Type B pancreatic cell (in vitro differentiated cells): ENCODE measurements around the gene FRMD6. TPM values are rescaled to one million over a fixed set of nuclear protein-coding genes. Genes with fewer than 3 reads are reported as not detected.

Experiments
- DNase-seq: peaks from one replicate; pipeline ENCODE4 v3.0.0; 2021; ENCODE audit warnings: mixed read lengths; ENCODE audit not compliant: unreplicated experiment; ENCODE audit errors: extremely low spot score
- H3K27ac Mint-ChIP-seq: 2 replicates; pipeline ENCODE4 v1.8.0; 2021; ENCODE audit warnings: mild to moderate bottlenecking, mixed read lengths
- H3K27me3 Mint-ChIP-seq: 2 replicates; pipeline ENCODE4 v1.8.0; 2021; ENCODE audit warnings: mixed read lengths
- H3K36me3 Mint-ChIP-seq: 2 replicates; pipeline ENCODE4 v1.8.0; 2021; ENCODE audit warnings: mixed read lengths
- H3K4me1 Mint-ChIP-seq: one replicate; pipeline ENCODE4 v1.8.0; 2021; ENCODE audit warnings: mixed read lengths; ENCODE audit not compliant: unreplicated experiment
- H3K4me3 Mint-ChIP-seq: 2 replicates; pipeline ENCODE4 v1.8.0; 2021; ENCODE audit warnings: mild to moderate bottlenecking, mixed read lengths
- H3K9me3 Mint-ChIP-seq: 2 replicates; pipeline ENCODE4 v1.8.0; 2021; ENCODE audit warnings: mixed read lengths
- total RNA-seq: library from RNA; stranded (reverse); gene quantifications from 2 replicates; pipeline ENCODE4 v1.2.1, GENCODE V29; 2021; ENCODE audit warnings: low replicate concordance
- TF ChIP-seq, protein P1 (sequence below): fragments of 200-600 bp; sonication (generic); conservative IDR thresholded peaks from 2 replicates; pipeline ENCODE4 v1.5.0; 2021; ENCODE audit warnings: antibody characterized with exemption, mild to moderate bottlenecking

FRMD6 gene
- total RNA-seq, 1 donor from 2014 or later = 71.3 TPM

- no peak for DNase-seq
- H3K4me3 Mint-ChIP-seq = no peak overlapping the region
- H3K27me3 Mint-ChIP-seq = no peaks in the 10 kb centered on the region
- no peaks in the 10 kb centered on the region for H3K9me3 Mint-ChIP-seq
- peaks cover 29% of the 10 kb centered on the region for H3K36me3 Mint-ChIP-seq
- TF ChIP-seq, protein P1, sequence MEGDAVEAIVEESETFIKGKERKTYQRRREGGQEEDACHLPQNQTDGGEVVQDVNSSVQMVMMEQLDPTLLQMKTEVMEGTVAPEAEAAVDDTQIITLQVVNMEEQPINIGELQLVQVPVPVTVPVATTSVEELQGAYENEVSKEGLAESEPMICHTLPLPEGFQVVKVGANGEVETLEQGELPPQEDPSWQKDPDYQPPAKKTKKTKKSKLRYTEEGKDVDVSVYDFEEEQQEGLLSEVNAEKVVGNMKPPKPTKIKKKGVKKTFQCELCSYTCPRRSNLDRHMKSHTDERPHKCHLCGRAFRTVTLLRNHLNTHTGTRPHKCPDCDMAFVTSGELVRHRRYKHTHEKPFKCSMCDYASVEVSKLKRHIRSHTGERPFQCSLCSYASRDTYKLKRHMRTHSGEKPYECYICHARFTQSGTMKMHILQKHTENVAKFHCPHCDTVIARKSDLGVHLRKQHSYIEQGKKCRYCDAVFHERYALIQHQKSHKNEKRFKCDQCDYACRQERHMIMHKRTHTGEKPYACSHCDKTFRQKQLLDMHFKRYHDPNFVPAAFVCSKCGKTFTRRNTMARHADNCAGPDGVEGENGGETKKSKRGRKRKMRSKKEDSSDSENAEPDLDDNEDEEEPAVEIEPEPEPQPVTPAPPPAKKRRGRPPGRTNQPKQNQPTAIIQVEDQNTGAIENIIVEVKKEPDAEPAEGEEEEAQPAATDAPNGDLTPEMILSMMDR = no peak
- no peak overlapping the region for H3K27ac Mint-ChIP-seq
- H3K4me1 Mint-ChIP-seq = peaks cover 18% of the 10 kb centered on the region
These were observed 59.8 kb downstream of the FRMD6 start for GRCh38 chr14:51711505-51711904.

- Mint-ChIP-seq H3K27me3 (no peaks in the 10 kb centered on the region), H3K4me1 (peaks cover 27% of the 10 kb centered on the region), H3K27ac (no peak overlapping the region), H3K9me3 (peaks cover 6% of the 10 kb centered on the region), H3K4me3 (no peak overlapping the region), H3K36me3 (peaks cover 33% of the 10 kb centered on the region)
- DNase-seq = no peak
- TF ChIP-seq, protein P1 = no peak
These were observed 63.5 kb downstream of the FRMD6 start for GRCh38 chr14:51715250-51715649.

- TF ChIP-seq, protein P1 = no peak
- H3K4me1 Mint-ChIP-seq = peaks cover 27% of the 10 kb centered on the region
- H3K36me3 Mint-ChIP-seq = peaks cover 38% of the 10 kb centered on the region
- no peaks in the 10 kb centered on the region for H3K27me3 Mint-ChIP-seq
- no peak overlapping the region for H3K4me3 Mint-ChIP-seq
- H3K27ac Mint-ChIP-seq = peak overlapping the region; percentile 78
- H3K9me3 Mint-ChIP-seq = peaks cover 6% of the 10 kb centered on the region
- no peak for DNase-seq
These were observed 64.0 kb downstream of the FRMD6 start for GRCh38 chr14:51715742-51716141.

GRCh38 chr14:51716610-51717009 lies 64.9 kb downstream of the FRMD6 start:
- TF ChIP-seq, protein P1 = no peak
- no peaks in the 10 kb centered on the region for H3K27me3 Mint-ChIP-seq
- peaks cover 6% of the 10 kb centered on the region for H3K9me3 Mint-ChIP-seq
- peak overlapping the region; percentile 49 for H3K4me3 Mint-ChIP-seq
- DNase-seq = no peak
- H3K36me3 Mint-ChIP-seq = peaks cover 37% of the 10 kb centered on the region
- H3K4me1 Mint-ChIP-seq = peaks cover 27% of the 10 kb centered on the region
- H3K27ac Mint-ChIP-seq = peak overlapping the region; percentile 91

DNA sequence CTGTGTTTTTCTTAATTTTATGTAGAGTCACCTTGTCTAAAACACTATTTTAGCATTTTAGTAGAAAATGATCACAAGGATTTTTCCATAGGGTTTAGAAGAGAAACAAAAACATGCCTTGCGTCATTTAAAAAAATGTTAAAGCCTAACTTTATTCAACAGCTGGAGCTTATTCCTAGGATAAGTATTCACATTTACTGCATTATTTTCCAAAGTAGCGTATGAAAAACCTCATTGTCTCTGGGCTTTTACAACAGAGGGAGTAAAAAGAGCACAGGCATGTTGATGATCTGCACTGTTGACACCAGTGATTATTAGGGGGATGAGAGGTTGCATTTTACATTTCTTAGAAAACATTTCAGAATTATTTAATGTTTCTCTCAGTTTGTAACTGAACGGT lies 66.1 kb downstream of the FRMD6 start:
- H3K9me3 Mint-ChIP-seq = peaks cover 6% of the 10 kb centered on the region
- H3K4me3 Mint-ChIP-seq = no peak overlapping the region
- TF ChIP-seq, protein P1 = no peak
- H3K27me3 Mint-ChIP-seq = no peaks in the 10 kb centered on the region
- no peak for DNase-seq
- H3K27ac Mint-ChIP-seq = no peak overlapping the region
- peaks cover 27% of the 10 kb centered on the region for H3K4me1 Mint-ChIP-seq
- peaks cover 34% of the 10 kb centered on the region for H3K36me3 Mint-ChIP-seq

DNA sequence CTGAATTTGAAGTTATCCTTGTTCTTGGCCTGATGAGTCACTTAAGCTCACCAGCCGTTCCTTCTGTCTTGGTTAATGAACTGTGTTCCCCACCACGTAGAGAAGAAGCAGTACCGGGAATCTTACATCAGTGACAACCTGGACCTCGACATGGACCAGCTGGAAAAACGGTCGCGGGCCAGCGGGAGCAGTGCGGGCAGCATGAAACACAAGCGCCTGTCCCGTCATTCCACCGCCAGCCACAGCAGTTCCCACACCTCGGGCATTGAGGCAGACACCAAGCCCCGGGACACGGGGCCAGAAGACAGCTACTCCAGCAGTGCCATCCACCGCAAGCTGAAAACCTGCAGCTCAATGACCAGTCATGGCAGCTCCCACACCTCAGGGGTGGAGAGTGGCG lies 68.2 kb downstream of the FRMD6 start:
- Mint-ChIP-seq H3K27me3 (no peaks in the 10 kb centered on the region), H3K4me3 (no peak overlapping the region), H3K36me3 (peaks cover 42% of the 10 kb centered on the region), H3K27ac (no peak overlapping the region), H3K9me3 (peaks cover 6% of the 10 kb centered on the region), H3K4me1 (peaks cover 23% of the 10 kb centered on the region)
- DNase-seq = no peak
- TF ChIP-seq, protein P1 = no peak
